ENCODE results near the gene TNS3.

Gene TNS3

DNA sequence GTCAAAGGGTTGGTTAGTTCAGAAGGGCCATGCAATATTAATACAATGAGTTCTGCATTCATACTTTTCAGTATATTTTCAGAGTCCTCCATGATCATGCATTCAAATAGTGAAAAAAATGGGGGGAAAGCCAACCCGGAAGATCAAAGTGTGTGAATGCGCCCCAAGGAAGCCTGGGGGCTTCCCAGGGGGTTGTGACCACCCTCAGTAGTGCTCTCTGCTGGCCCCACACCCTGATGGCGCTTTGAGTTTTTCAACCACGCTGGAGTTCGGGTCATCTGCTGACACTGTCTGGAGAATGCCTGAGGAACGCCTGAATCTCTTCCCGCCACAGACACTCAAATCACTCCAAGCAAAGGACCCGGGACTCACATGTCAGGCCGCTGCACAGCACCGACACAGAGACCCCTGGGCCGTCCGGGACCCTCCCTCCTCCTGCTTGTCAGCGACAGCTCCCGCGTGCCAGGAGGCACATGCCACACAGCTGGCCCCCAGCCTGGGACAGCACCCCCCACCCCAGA, 1.0 kb downstream of the TNS3 start:
- DNase-seq: no peak

GRCh38 chr7:47580175-47580706, 1.7 kb downstream of the TNS3 start:
- no peak for DNase-seq

DNA sequence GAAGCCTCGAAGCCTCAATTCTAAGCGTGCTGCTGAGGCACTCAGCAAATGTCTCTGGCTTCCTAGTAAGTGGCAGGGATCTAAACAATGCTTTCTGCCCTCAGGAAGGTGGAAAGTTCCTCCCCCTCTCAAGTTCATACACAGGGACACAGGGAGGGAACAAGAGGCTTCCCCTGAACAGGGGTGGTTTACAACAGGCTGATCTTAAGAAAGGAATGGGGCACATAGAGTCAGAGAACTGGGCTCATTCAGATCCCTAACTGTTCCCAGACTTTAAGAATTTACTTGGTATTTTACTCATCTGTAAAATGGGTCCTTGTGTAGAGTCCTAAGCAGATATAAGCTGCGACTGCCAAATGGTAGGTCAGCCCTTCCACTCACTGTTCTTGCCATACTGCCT, 2.5 kb downstream of the TNS3 start:
- no peak for DNase-seq

GRCh38 chr7:47578579-47579270, 3.2 kb downstream of the TNS3 start:
- no peak for DNase-seq

GRCh38 chr7:47577321-47577919, 4.5 kb downstream of the TNS3 start:
- no peak for DNase-seq

DNA sequence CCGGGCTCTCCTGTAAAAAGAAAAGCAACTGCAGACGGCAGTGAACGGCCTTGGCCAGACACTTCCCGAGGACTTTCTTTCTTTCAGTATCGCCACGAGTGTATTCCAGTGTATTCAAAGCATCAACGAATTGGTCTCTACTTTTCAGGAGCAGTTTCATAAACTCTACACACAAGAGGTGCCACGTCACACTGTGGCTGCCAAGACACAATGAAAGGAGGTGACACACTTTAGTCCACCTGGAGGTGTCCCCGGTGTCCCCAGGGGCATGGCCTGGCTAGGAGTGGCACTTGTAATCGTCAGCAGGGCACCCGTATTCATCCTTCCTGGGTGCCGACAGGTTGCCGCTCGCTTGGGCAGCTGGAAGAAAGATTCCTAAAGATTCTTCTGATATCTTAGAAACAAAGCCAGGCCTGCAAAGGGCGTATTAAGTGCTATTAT, 5.0 kb downstream of the TNS3 start:
- no peak for DNase-seq

DNA sequence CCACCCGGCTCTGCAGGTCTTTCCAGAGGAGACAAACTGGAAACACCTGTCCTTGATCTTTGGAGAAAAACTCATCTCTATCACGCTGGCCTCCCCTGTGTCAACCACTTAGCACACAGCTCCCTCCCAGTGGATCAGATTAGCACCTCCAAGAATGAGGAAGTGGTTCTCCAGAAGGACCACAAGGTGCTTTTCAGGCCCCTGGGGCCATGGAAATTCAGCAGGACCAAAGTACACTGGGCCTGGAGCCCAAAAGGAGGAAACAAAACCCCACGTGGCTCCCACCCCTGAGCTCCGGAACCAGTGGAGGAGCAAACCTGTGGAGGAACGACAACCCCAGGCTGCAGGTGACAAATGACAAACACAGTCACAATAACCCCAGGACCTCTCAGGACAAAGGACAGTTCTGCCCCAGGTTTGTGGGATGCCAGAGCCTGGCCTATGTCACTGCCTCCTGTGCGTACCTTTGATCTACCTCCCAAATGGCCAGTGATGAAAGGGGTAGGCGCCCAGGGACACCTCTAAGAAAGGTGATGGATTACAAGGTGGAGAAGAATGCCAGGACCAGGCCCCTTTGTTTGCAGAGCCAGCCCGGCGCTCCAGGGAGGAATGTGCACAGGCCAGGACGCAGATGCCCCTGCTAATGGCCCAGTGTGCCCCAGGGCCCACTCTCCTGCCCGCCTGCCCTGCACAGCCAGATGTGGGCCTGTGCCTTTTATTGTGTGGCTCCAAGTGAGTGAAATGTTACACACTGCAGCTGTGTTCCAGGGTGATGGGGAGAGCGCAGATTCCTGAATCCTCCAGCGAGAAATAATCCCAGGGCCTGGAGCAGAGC, 5.7 kb downstream of the TNS3 start:
- no peak for DNase-seq

DNA sequence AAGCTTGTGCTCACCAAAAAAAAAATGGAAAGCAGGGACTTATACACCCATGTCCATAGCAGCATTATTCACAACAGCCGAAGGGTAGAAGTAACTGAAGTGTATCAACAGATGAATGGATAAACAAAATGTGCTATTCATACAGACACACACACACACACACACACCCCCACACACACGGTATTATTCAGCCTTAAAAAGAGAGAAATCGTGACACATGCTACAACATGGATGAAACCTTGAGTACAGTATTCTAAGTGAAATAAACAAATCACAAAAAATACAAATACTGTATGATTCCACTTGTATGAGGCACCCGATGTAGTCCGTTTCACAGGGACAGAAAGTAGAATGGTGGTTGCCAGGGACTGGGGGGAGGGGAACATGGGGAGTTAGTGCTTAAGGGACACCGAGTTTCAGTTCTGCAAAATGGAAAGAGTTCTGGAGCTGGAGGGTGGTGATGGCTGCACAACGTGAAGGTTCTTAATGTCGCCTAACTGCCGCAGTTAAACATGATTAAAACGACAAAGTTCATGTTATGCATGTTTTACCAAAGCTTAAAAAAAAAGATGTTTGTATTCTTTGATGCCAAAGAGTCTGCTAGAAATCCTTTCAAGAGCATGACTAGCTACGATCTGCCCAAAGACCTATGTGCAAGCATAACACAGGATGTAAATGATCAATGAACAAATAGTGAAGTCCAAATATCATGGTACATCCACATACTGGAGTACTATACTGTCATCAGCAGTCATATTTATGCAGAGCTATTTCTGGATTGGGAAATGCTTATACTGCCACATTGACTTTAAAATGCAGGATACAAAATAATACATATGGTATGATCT, 7.2 kb downstream of the TNS3 start:
- DNase-seq: no peak

DNA sequence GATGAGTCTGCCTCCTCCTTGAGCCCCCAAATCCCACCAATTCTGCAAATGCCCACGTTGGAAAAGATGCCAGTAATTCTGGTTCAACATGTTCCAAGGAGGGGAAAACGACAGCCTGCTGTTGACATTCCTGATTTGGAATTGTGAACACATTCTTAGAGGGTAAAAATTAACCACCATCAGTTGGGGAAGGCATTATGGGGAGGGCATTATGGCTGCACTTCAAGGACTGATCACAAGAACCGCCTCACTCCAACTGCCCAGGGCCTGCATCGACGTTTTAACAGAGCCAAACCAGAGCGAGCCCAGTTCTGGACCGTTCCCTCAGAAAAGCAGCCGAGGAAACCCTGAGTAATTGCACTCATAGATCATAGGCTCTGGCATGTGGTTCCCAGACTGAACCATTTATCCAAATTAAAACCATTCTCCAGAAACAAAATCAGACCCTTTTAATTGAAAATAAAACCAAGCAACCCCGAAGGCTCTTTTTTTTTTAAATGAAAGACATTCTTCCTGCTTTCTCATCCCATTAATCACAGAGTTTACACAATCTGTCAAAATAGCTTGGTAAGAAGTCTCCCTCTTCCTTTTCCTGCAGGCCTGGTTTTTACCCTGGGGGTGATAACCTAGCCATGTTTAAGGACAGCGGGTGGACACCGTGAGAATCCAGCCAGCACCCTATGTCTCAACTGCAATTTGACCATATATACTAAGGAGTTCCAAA, 8.0 kb downstream of the TNS3 start:
- DNase-seq: no peak

- no peak for DNase-seq
These were observed 8.8 kb downstream of the TNS3 start for GRCh38 chr7:47572939-47573757.

DNA sequence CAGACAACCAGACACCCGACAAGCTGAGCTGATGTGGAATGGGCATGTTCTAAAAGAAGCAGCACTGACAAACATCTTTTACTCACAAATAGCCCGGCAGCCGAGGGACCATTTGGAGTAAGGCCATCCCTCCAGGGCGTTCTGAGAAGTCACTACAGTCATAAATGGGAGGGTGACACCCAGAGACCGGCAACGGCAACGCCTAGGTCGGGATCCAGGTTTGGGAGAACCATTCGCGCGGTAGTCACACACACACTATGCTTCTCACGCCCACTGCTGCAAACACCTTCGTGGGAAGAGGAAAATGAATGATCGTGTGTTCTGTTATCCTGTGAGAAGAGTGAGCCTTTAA, 9.8 kb downstream of the TNS3 start:
- DNase-seq: no peak

DNA sequence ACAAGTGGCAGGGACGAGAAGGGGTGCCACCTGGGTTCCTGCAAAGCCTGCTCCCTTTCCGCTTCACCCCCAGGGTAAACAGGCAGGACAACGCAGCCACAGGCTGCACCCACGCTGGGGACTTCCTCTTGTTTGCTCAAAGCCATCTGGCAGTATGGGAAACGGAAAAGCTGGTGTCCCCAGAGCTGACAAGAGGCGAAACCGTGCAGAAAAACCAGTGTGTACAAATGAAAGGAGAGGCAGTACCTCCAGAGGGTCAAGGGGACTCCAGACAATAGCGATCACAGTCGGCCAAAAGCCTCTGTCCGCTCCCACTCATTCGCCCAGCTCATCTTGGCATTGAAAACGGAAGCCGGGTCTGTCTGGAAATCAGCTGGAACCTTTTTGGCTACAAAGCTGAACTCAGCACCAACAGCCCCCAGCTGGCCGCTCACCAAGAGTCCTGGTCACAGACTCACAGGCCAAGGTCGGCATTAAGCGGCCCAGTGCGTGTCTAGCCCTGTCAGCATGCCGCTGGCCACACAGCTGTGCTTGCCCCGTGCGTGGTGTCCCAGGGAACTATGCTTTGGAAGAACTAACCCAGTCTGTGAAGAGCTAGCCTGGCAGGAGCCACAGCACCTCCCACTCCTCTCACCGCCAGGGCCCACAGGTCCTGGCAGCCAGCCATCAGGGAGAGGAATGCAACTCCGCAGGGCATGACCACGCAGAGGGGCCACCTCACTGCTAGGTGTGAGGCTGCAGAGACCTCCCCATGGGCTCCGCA, 10.4 kb downstream of the TNS3 start:
- DNase-seq: no peak

GRCh38 chr7:47570649-47571050, 11.3 kb downstream of the TNS3 start:
- DNase-seq: no peak

GRCh38 chr7:47568547-47568946, 13.4 kb downstream of the TNS3 start:
- no peak for DNase-seq

GRCh38 chr7:47568056-47568455, 13.9 kb downstream of the TNS3 start:
- DNase-seq: no peak

DNA sequence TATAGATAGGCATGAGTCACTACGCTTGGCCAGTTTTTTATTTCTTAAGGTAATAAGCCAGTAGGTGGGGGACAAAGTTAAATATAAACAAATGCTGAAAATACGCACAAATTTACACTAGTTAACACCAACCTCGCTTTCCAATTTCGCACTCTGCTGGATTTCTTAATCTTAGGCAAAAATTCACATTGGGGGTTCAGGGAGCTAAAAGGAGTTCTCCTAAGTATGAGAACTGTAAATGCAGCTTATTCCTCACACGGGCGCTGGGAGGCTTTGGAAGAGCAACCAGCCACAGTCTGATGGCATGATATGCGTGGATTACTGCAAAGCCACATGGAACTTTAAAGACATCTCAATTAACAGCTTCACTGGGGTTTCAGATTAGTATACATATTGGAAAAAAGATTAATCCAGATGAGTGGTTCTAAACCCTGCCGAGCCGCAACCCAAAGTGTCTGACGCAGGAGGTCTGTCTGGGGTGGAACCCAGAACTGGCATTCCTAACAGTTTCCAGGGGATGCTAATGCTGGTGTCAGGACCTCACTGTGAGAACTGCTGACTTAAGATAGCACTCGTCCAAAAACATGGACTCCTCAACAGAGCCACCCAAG, 16.2 kb downstream of the TNS3 start:
- DNase-seq: no peak

DNA sequence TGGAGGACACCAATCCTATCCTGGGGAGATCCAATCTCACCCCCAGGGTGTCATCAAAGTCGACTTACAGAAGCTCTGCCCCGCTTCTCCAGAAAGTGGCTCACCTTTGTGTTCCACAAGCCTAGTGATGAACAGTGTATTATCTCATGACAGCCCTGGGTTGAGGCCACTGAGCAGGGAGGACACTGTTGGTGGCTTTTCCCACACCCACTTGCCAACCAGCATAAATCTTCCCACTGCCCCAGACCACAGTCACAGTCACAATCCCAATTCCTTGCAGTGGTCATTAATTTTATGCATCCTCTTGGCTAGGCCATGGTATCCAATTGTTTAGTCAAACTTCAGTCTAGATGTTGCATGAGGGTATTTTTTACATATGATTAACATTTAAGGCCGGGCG, 18.4 kb downstream of the TNS3 start:
- DNase-seq: no peak

DNA sequence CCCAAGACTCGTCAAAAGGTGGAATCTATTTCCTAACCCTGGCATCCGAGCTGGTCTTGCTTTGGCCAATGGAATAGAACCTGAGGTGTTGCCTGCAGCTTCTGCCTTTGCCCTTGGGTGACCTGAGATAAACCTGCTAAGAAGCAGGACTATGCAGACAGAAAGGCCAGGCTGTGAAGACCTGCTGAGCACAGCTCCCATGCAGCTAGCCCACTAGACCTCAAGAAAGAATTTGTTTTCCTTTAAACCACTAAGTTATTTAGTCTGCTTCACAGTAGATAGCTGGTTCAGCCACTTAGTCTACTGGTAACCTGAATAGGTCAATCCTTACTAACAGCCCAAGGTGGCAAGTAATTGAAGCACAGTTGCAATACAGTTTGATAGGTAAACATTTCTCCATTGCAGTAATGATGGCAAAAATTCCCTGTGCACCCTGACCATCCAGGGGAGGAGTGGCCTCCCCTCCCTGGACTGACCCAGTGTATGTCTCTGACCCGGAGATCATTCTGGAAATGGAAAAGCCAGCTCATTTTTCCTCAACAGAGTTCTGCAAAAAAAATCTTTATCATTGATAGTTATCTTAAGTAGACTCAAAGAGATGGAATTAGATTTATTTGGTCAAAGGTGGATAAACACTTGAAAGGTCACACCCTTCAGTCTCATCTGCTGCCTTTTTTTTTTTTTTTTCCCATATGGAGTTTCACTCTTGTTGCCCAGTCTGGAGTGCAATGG, 20.0 kb downstream of the TNS3 start:
- DNase-seq: no peak
